ENCODE data around the gene YIF1B.

DNA sequence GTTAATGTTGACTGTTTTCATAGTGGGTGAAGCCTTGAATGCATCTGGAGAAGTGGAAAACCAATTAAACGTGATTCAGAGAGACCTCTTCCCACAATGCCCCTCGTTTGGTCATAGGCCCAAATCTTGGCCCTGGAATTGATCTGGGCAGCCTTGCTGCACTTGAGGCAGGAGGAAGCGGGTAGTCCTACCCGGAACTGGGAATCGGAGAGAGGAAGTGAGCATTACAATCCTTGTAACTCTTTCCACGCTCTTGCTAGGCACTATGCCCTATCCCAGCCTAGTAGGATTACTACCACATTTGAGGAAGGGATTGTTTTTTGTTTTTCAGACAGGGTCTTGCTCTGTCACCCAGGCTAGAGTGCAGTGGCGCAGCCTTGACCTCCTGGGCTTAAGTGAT, 7.5 kb upstream of the YIF1B start:
- TF ChIP-seq, protein P1, sequence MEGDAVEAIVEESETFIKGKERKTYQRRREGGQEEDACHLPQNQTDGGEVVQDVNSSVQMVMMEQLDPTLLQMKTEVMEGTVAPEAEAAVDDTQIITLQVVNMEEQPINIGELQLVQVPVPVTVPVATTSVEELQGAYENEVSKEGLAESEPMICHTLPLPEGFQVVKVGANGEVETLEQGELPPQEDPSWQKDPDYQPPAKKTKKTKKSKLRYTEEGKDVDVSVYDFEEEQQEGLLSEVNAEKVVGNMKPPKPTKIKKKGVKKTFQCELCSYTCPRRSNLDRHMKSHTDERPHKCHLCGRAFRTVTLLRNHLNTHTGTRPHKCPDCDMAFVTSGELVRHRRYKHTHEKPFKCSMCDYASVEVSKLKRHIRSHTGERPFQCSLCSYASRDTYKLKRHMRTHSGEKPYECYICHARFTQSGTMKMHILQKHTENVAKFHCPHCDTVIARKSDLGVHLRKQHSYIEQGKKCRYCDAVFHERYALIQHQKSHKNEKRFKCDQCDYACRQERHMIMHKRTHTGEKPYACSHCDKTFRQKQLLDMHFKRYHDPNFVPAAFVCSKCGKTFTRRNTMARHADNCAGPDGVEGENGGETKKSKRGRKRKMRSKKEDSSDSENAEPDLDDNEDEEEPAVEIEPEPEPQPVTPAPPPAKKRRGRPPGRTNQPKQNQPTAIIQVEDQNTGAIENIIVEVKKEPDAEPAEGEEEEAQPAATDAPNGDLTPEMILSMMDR (IDR thresholded peaks at IDR 0.05) = no peak
- TF ChIP-seq EP300 (IDR thresholded peaks at IDR 0.05) (no peak), POLR2A (IDR thresholded peaks at IDR 0.05) (no peak), POLR2AphosphoS5 (IDR thresholded peaks at IDR 0.05) (no peak)
